Activated CD4-positive, alpha-beta memory T cell treated with anti-CD3 and anti-CD28 coated beads, Interleukin-2, amount 10 ng/mL, durations not matched to agents 7 days and 5 days (primary cell): ENCODE results near the gene GPBP1. TPM values are rescaled to one million over a fixed set of nuclear protein-coding genes. Genes with fewer than 3 reads are reported as not detected.

Source experiments
- CTCF ChIA-PET: fragments of 350-600 bp; sonication (Branson Sonifier 250); formaldehyde crosslinking; loops from one replicate; lab custom pipeline; 2021; ENCODE audit warnings: antibody characterized with exemption, inconsistent platforms; lab: Charles Lee
- POLR2A ChIA-PET: fragments of 350-600 bp; sonication (Branson Sonifier 250); formaldehyde crosslinking; loops from one replicate; lab custom pipeline; 2021; ENCODE audit warnings: antibody characterized with exemption; lab: Charles Lee
- DNase-seq: peaks from one replicate; pipeline ENCODE4 v3.0.0-alpha.2; 2020
- H3K27ac Mint-ChIP-seq: one replicate; pipeline ENCODE4 v1.8.0; 2021; ENCODE audit warnings: mild to moderate bottlenecking, mixed read lengths
- H3K27me3 Mint-ChIP-seq: one replicate; pipeline ENCODE4 v1.8.0; 2021; ENCODE audit warnings: mixed read lengths
- H3K36me3 Mint-ChIP-seq: one replicate; pipeline ENCODE4 v1.8.0; 2021; ENCODE audit warnings: low read depth, mixed read lengths
- H3K4me1 Mint-ChIP-seq: one replicate; pipeline ENCODE4 v1.8.0; 2021; ENCODE audit warnings: mixed read lengths
- H3K4me3 Mint-ChIP-seq: one replicate; pipeline ENCODE4 v1.8.0; 2021; ENCODE audit warnings: mild to moderate bottlenecking, mixed read lengths
- H3K9me3 Mint-ChIP-seq: one replicate; pipeline ENCODE4 v1.8.0; 2021; ENCODE audit warnings: mixed read lengths
- total RNA-seq, 2 experiments: library from RNA; stranded (reverse); gene quantifications; one replicate each; pipeline ENCODE4 v1.2.3, GENCODE V29; 2021

Gene GPBP1
- total RNA-seq, 2 experiments from 2014 or later: 105 to 109 TPM

- ChIA-PET CTCF (no interaction called here), POLR2A (interaction anchor here (1.2 kb wide), 1 partner anchor 18 kb away, joined by 3 read pairs; no protein-coding TSS in a partner anchor)
- DNase-seq: no peak
- Mint-ChIP-seq H3K27ac (no peak overlapping the region), H3K27me3 (no peaks in the 10 kb centered on the region), H3K9me3 (no peaks in the 10 kb centered on the region), H3K4me1 (peaks cover 62% of the 10 kb centered on the region), H3K36me3 (peaks cover 61% of the 10 kb centered on the region), H3K4me3 (no peak overlapping the region)
These were observed 20.8 kb downstream of the GPBP1 start for GRCh38 chr5:57194653-57195052.

GRCh38 chr5:57195060-57195459, 21.2 kb downstream of the GPBP1 start:
- Mint-ChIP-seq H3K9me3 (no peaks in the 10 kb centered on the region), H3K4me3 (no peak overlapping the region), H3K27ac (no peak overlapping the region), H3K27me3 (no peaks in the 10 kb centered on the region), H3K36me3 (peaks cover 59% of the 10 kb centered on the region), H3K4me1 (peaks cover 63% of the 10 kb centered on the region)
- ChIA-PET CTCF (no interaction called here), POLR2A (interaction anchor here (1.2 kb wide), 1 partner anchor 19 kb away, joined by 3 read pairs; no protein-coding TSS in a partner anchor)
- DNase-seq: no peak

- H3K4me1 Mint-ChIP-seq: peaks cover 38% of the 10 kb centered on the region
- H3K27ac Mint-ChIP-seq: peak overlapping the region; percentile 9
- H3K36me3 Mint-ChIP-seq: peaks cover 29% of the 10 kb centered on the region
- H3K4me3 Mint-ChIP-seq: peak overlapping the region; percentile 30
- no peaks in the 10 kb centered on the region for H3K9me3 Mint-ChIP-seq
- CTCF ChIA-PET: no interaction called here
- DNase-seq: no peak
- POLR2A ChIA-PET: no interaction called here
- no peaks in the 10 kb centered on the region for H3K27me3 Mint-ChIP-seq
These were observed 26.0 kb downstream of the GPBP1 start for GRCh38 chr5:57199866-57200265.

GRCh38 chr5:57202811-57203210, 29.0 kb downstream of the GPBP1 start:
- ChIA-PET CTCF (interaction anchor here (0.7 to 0.9 kb wide), 2 partner anchors 64 to 119 kb away, joined by 3 read pairs; no protein-coding TSS in a partner anchor), POLR2A (interaction anchor here (1.4 kb wide), 1 partner anchor 293 kb away, joined by 4 read pairs; the partner anchor contains the start of gene SETD9)

GRCh38 chr5:57207007-57207653, 33.3 kb downstream of the GPBP1 start:
- POLR2A ChIA-PET: interaction anchor here (1.0 kb wide), 1 partner anchor 17 kb away, joined by 4 read pairs; no protein-coding TSS in a partner anchor
- no peak for DNase-seq
- H3K27me3 Mint-ChIP-seq: no peaks in the 10 kb centered on the region
- H3K9me3 Mint-ChIP-seq: no peaks in the 10 kb centered on the region
- peaks cover 43% of the 10 kb centered on the region for H3K36me3 Mint-ChIP-seq
- H3K27ac Mint-ChIP-seq: no peak overlapping the region
- CTCF ChIA-PET: no interaction called here
- H3K4me3 Mint-ChIP-seq: no peak overlapping the region
- peaks cover 40% of the 10 kb centered on the region for H3K4me1 Mint-ChIP-seq

More at GRCh38 chr5:57202811-57203210, 29.0 kb downstream of the GPBP1 start:
- H3K36me3 Mint-ChIP-seq: peaks cover 34% of the 10 kb centered on the region
- H3K9me3 Mint-ChIP-seq: no peaks in the 10 kb centered on the region
- no peak overlapping the region for H3K4me3 Mint-ChIP-seq
- DNase-seq: no peak
- no peak overlapping the region for H3K27ac Mint-ChIP-seq
- peaks cover 40% of the 10 kb centered on the region for H3K4me1 Mint-ChIP-seq
- H3K27me3 Mint-ChIP-seq: no peaks in the 10 kb centered on the region

- CTCF ChIA-PET: no interaction called here
- no peaks in the 10 kb centered on the region for H3K9me3 Mint-ChIP-seq
- no peaks in the 10 kb centered on the region for H3K27me3 Mint-ChIP-seq
- no peak overlapping the region for H3K4me3 Mint-ChIP-seq
- peaks cover 43% of the 10 kb centered on the region for H3K36me3 Mint-ChIP-seq
- H3K4me1 Mint-ChIP-seq: peaks cover 40% of the 10 kb centered on the region
- DNase-seq: no peak
- no peak overlapping the region for H3K27ac Mint-ChIP-seq
- POLR2A ChIA-PET: no interaction called here
These were observed 33.8 kb downstream of the GPBP1 start for GRCh38 chr5:57207681-57208080.

GRCh38 chr5:57209316-57210040, 35.6 kb downstream of the GPBP1 start:
- no peak for DNase-seq
- Mint-ChIP-seq H3K4me3 (no peak overlapping the region), H3K4me1 (peaks cover 45% of the 10 kb centered on the region)

GRCh38 chr5:57210633-57211032, 36.8 kb downstream of the GPBP1 start:
- Mint-ChIP-seq H3K4me1 (peaks cover 48% of the 10 kb centered on the region), H3K27me3 (no peaks in the 10 kb centered on the region), H3K4me3 (no peak overlapping the region), H3K36me3 (peaks cover 58% of the 10 kb centered on the region), H3K27ac (no peak overlapping the region), H3K9me3 (no peaks in the 10 kb centered on the region)
- CTCF ChIA-PET: interaction anchor here (0.9 kb wide), 1 partner anchor 9 kb away, joined by 3 read pairs; no protein-coding TSS in a partner anchor
- POLR2A ChIA-PET: no interaction called here
- no peak for DNase-seq

More at GRCh38 chr5:57209316-57210040, 35.6 kb downstream of the GPBP1 start:
- no peaks in the 10 kb centered on the region for H3K27me3 Mint-ChIP-seq
- H3K27ac Mint-ChIP-seq: no peak overlapping the region
- CTCF ChIA-PET: interaction anchor here (0.9 to 1.5 kb wide), 2 partner anchors 11 to 310 kb away, joined by 3 to 5 read pairs; no protein-coding TSS in a partner anchor
- H3K36me3 Mint-ChIP-seq: peaks cover 53% of the 10 kb centered on the region
- no peaks in the 10 kb centered on the region for H3K9me3 Mint-ChIP-seq
- POLR2A ChIA-PET: interaction anchor here (1.3 kb wide), 1 partner anchor 300 kb away, joined by 3 read pairs; no protein-coding TSS in a partner anchor

- POLR2A ChIA-PET: no interaction called here
- no peak overlapping the region for H3K4me3 Mint-ChIP-seq
- peaks cover 62% of the 10 kb centered on the region for H3K36me3 Mint-ChIP-seq
- no peak overlapping the region for H3K27ac Mint-ChIP-seq
- H3K9me3 Mint-ChIP-seq: no peaks in the 10 kb centered on the region
- CTCF ChIA-PET: no interaction called here
- DNase-seq: no peak
- H3K27me3 Mint-ChIP-seq: no peaks in the 10 kb centered on the region
- peaks cover 51% of the 10 kb centered on the region for H3K4me1 Mint-ChIP-seq
These were observed 37.2 kb downstream of the GPBP1 start for GRCh38 chr5:57211039-57211438.

GRCh38 chr5:57215629-57216195, 41.9 kb downstream of the GPBP1 start:
- peaks cover 44% of the 10 kb centered on the region for H3K36me3 Mint-ChIP-seq
- H3K4me1 Mint-ChIP-seq: peaks cover 43% of the 10 kb centered on the region
- CTCF ChIA-PET: interaction anchor here (0.9 to 2.0 kb wide), 2 partner anchors 77 to 82 kb away, joined by 3 to 5 read pairs; no protein-coding TSS in a partner anchor
- H3K27ac Mint-ChIP-seq: no peak overlapping the region
- no peak for DNase-seq
- no peaks in the 10 kb centered on the region for H3K9me3 Mint-ChIP-seq
- H3K27me3 Mint-ChIP-seq: no peaks in the 10 kb centered on the region
- POLR2A ChIA-PET: interaction anchor here (1.2 to 1.3 kb wide), 2 partner anchors 40 to 307 kb away, joined by 4 to 5 read pairs; no protein-coding TSS in a partner anchor
- H3K4me3 Mint-ChIP-seq: no peak overlapping the region

- no peaks in the 10 kb centered on the region for H3K27me3 Mint-ChIP-seq
- peaks cover 42% of the 10 kb centered on the region for H3K36me3 Mint-ChIP-seq
- no peaks in the 10 kb centered on the region for H3K9me3 Mint-ChIP-seq
- DNase-seq: no peak
- peaks cover 44% of the 10 kb centered on the region for H3K4me1 Mint-ChIP-seq
- CTCF ChIA-PET: interaction anchor here (2.0 kb wide), 1 partner anchor 78 kb away, joined by 5 read pairs; no protein-coding TSS in a partner anchor
- H3K4me3 Mint-ChIP-seq: no peak overlapping the region
- POLR2A ChIA-PET: interaction anchor here (1.1 kb wide), 1 partner anchor 12 kb away, joined by 4 read pairs; no protein-coding TSS in a partner anchor
- no peak overlapping the region for H3K27ac Mint-ChIP-seq
These were observed 42.9 kb downstream of the GPBP1 start for GRCh38 chr5:57216714-57217113.

GRCh38 chr5:57219386-57219785, 45.5 kb downstream of the GPBP1 start:
- POLR2A ChIA-PET: interaction anchor here (1.4 kb wide), 1 partner anchor 309 kb away, joined by 5 read pairs; no protein-coding TSS in a partner anchor
- peaks cover 36% of the 10 kb centered on the region for H3K36me3 Mint-ChIP-seq
- no peak for DNase-seq
- H3K9me3 Mint-ChIP-seq: no peaks in the 10 kb centered on the region
- no peaks in the 10 kb centered on the region for H3K27me3 Mint-ChIP-seq
- H3K4me3 Mint-ChIP-seq: no peak overlapping the region
- peaks cover 41% of the 10 kb centered on the region for H3K4me1 Mint-ChIP-seq
- CTCF ChIA-PET: interaction anchor here (0.7 to 2.8 kb wide), 15 partner anchors 9 to 951 kb away, joined by 3 to 41 read pairs (median 3); no protein-coding TSS in a partner anchor
- peak overlapping the region; percentile 51 for H3K27ac Mint-ChIP-seq
